Naive thymus-derived CD8-positive, alpha-beta T cell (primary cell): ENCODE measurements around the gene RET. TPM values are rescaled to one million over a fixed set of nuclear protein-coding genes. Genes with fewer than 3 reads are reported as not detected.

Experiments used
- ATAC-seq, 2 donors: fragments of 150-1000 bp; cut with Tn5 transposase in 1 of 2; sonication (Bioruptor Pico), chemical (Tn5 transposase) in 1 of 2; 1 replicate in 1 of 2; 2 replicates in 1 of 2; pipeline ENCODE4 v1.10.0; 2021; ENCODE audit warnings: mild to moderate bottlenecking in 2 of 2, moderate library complexity in 2 of 2
- POLR2A ChIA-PET: fragments of 350-600 bp; sonication (Branson Sonifier 250); formaldehyde crosslinking; loops from one replicate; lab custom pipeline; 2021; ENCODE audit warnings: antibody characterized with exemption; lab: Charles Lee
- DNase-seq, 10 donors: peaks; one replicate each; pipeline versions ENCODE4 v3.0.0 to v3.0.0-alpha.2; 2020 to 2022
- H3K27ac Mint-ChIP-seq, 10 donors: one replicate each; pipeline ENCODE4 v1.8.0; 2020 to 2022; ENCODE audit warnings: mild to moderate bottlenecking in 10 of 10, mixed read lengths in 10 of 10, moderate library complexity in 4 of 10, inconsistent platforms in 1 of 10
- H3K27me3 Mint-ChIP-seq, 5 donors: one replicate each; pipeline ENCODE4 v1.8.0; 2021 to 2022; ENCODE audit warnings: mixed read lengths in 5 of 5
- H3K36me3 Mint-ChIP-seq, 3 donors: one replicate each; pipeline ENCODE4 v1.8.0; 2020 to 2022; ENCODE audit warnings: mixed read lengths in 3 of 3, mild to moderate bottlenecking in 2 of 3, inconsistent platforms in 1 of 3
- H3K4me1 Mint-ChIP-seq, 4 donors: one replicate each; pipeline ENCODE4 v1.8.0; 2021 to 2022; ENCODE audit warnings: mixed read lengths in 4 of 4
- H3K4me3 Mint-ChIP-seq, 10 donors: one replicate each; pipeline ENCODE4 v1.8.0; 2020 to 2022; ENCODE audit warnings: mild to moderate bottlenecking in 10 of 10, mixed read lengths in 10 of 10, moderate library complexity in 6 of 10, inconsistent platforms in 1 of 10
- H3K9me3 Mint-ChIP-seq, 9 donors: one replicate each; pipeline ENCODE4 v1.8.0; 2020 to 2022; ENCODE audit warnings: mixed read lengths in 9 of 9, mild to moderate bottlenecking in 3 of 9, inconsistent platforms in 1 of 9, moderate library complexity in 1 of 9
- polyA plus RNA-seq, 3 donors: library from polyadenylated mRNA; unstranded; fragments of 300-500 nt; fragmentation: Illumina TruSeq; gene quantifications; one replicate each; pipeline ENCODE4 v1.2.3, GENCODE V29; 2021
- total RNA-seq, 8 experiments: library from RNA in 2 of 8; stranded (reverse) in 2 of 8; gene quantifications; one replicate each; pipeline ENCODE4 v1.2.3 and lab custom pipeline; 2021 to 2026

RET gene
- total and polyA plus RNA-seq, 5 experiments from 2014 or later: not detected

GRCh38 chr10:43046288-43046991 is 30.4 kb upstream of the RET start:
- H3K4me1 Mint-ChIP-seq: no peaks in the 10 kb centered on the region
- H3K27me3 Mint-ChIP-seq: peaks cover 0 to 14% (median 0%) of the 10 kb centered on the region in 5 donors
- POLR2A ChIA-PET: no interaction called here
- H3K27ac Mint-ChIP-seq: no peak overlapping the region
- no peak overlapping the region for H3K4me3 Mint-ChIP-seq
- ATAC-seq (no peak), DNase-seq (peak in 1 of 10 donors; percentile 34)
- H3K36me3 Mint-ChIP-seq: no peaks in the 10 kb centered on the region
- H3K9me3 Mint-ChIP-seq: peaks cover 0 to 2% (median 0%) of the 10 kb centered on the region in 9 donors

- Mint-ChIP-seq H3K4me3 (no peak overlapping the region), H3K4me1 (no peaks in the 10 kb centered on the region), H3K27me3 (peaks cover 0 to 14% (median 0%) of the 10 kb centered on the region in 5 donors), H3K9me3 (peaks cover 0 to 2% (median 0%) of the 10 kb centered on the region in 9 donors), H3K27ac (no peak overlapping the region), H3K36me3 (no peaks in the 10 kb centered on the region)
- POLR2A ChIA-PET: no interaction called here
- peak in 1 of 10 donors; percentile 44 for DNase-seq
- no peak for ATAC-seq
Measured at GRCh38 chr10:43047288-43047970, 29.4 kb upstream of the RET start.

GRCh38 chr10:43048301-43049051 is 28.4 kb upstream of the RET start:
- Mint-ChIP-seq H3K9me3 (peaks cover 0 to 2% (median 0%) of the 10 kb centered on the region in 9 donors), H3K27me3 (peaks cover 0 to 14% (median 3%) of the 10 kb centered on the region in 5 donors), H3K4me1 (no peaks in the 10 kb centered on the region), H3K36me3 (no peaks in the 10 kb centered on the region), H3K27ac (no peak overlapping the region), H3K4me3 (no peak overlapping the region)
- POLR2A ChIA-PET: no interaction called here
- DNase-seq (peak in 1 of 10 donors; percentile 51), ATAC-seq (no peak)

GRCh38 chr10:43049081-43049551 is 27.8 kb upstream of the RET start:
- no peaks in the 10 kb centered on the region for H3K36me3 Mint-ChIP-seq
- DNase-seq (peak in 1 of 10 donors; percentile 55), ATAC-seq (no peak)
- peaks cover 0 to 2% (median 0%) of the 10 kb centered on the region in 9 donors for H3K9me3 Mint-ChIP-seq
- H3K27ac Mint-ChIP-seq: no peak overlapping the region
- no peaks in the 10 kb centered on the region for H3K4me1 Mint-ChIP-seq
- H3K27me3 Mint-ChIP-seq: peaks cover 0 to 14% (median 2%) of the 10 kb centered on the region in 5 donors
- no peak overlapping the region for H3K4me3 Mint-ChIP-seq
- POLR2A ChIA-PET: no interaction called here

GRCh38 chr10:43050011-43050410 is 26.9 kb upstream of the RET start:
- Mint-ChIP-seq H3K27ac (no peak overlapping the region), H3K4me1 (no peaks in the 10 kb centered on the region), H3K27me3 (peaks cover 0 to 14% (median 0%) of the 10 kb centered on the region in 5 donors), H3K4me3 (no peak overlapping the region), H3K9me3 (no peaks in the 10 kb centered on the region), H3K36me3 (no peaks in the 10 kb centered on the region)
- ATAC-seq (no peak), DNase-seq (no peak)
- POLR2A ChIA-PET: no interaction called here

DNA sequence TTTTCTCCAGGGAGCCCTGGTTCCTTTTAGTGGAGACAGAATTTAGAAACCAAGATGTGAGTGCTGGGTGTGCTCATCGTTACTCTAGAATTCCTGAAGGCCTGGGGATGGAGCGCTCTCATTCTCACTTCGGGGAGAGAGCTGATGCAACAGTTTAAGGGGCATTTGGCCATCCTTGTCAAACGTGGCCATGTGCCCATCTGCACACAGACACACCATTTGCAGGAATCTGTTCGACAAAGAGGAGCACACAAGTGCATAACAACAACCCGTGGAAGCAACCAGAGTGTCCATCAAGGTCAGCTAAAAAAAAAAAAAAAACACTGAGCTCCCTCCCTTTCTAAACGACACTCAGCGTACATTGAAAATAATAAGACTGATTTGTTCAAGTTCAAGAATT is 23.0 kb upstream of the RET start:
- DNase-seq: no peak
- Mint-ChIP-seq H3K4me3 (peak overlapping the region in 1 of 10 donors; percentile 3), H3K9me3 (no peaks in the 10 kb centered on the region), H3K27ac (peak overlapping the region in 1 of 10 donors; percentile 54), H3K27me3 (peaks cover 5 to 28% (median 11%) of the 10 kb centered on the region in 5 donors), H3K4me1 (no peaks in the 10 kb centered on the region), H3K36me3 (no peaks in the 10 kb centered on the region)
- POLR2A ChIA-PET: interaction anchor here (0.6 kb wide), 1 partner anchor 66 kb away, joined by 3 read pairs; no protein-coding TSS in a partner anchor
- no peak for ATAC-seq

GRCh38 chr10:43054593-43054992 is 22.3 kb upstream of the RET start:
- DNase-seq: peak in 1 of 10 donors; percentile 21
- peaks cover 5 to 34% (median 11%) of the 10 kb centered on the region in 5 donors for H3K27me3 Mint-ChIP-seq
- ATAC-seq: no peak
- H3K36me3 Mint-ChIP-seq: no peaks in the 10 kb centered on the region
- H3K4me1 Mint-ChIP-seq: no peaks in the 10 kb centered on the region
- no peaks in the 10 kb centered on the region for H3K9me3 Mint-ChIP-seq
- H3K27ac Mint-ChIP-seq: no peak overlapping the region
- POLR2A ChIA-PET: interaction anchor here (0.6 kb wide), 1 partner anchor 66 kb away, joined by 3 read pairs; no protein-coding TSS in a partner anchor
- H3K4me3 Mint-ChIP-seq: no peak overlapping the region

GRCh38 chr10:43055217-43055616 is 21.7 kb upstream of the RET start:
- no peak overlapping the region for H3K27ac Mint-ChIP-seq
- H3K9me3 Mint-ChIP-seq: no peaks in the 10 kb centered on the region
- POLR2A ChIA-PET: no interaction called here
- H3K27me3 Mint-ChIP-seq: peaks cover 5 to 34% (median 11%) of the 10 kb centered on the region in 5 donors
- no peak for ATAC-seq
- peak in 1 of 10 donors; percentile 15 for DNase-seq
- H3K4me3 Mint-ChIP-seq: no peak overlapping the region
- no peaks in the 10 kb centered on the region for H3K36me3 Mint-ChIP-seq
- no peaks in the 10 kb centered on the region for H3K4me1 Mint-ChIP-seq

GRCh38 chr10:43055991-43056567 is 20.8 kb upstream of the RET start:
- no peaks in the 10 kb centered on the region for H3K9me3 Mint-ChIP-seq
- ATAC-seq (no peak), DNase-seq (peak in 1 of 10 donors; percentile 21)
- peaks cover 5 to 34% (median 11%) of the 10 kb centered on the region in 5 donors for H3K27me3 Mint-ChIP-seq
- POLR2A ChIA-PET: no interaction called here
- no peak overlapping the region for H3K4me3 Mint-ChIP-seq
- no peaks in the 10 kb centered on the region for H3K4me1 Mint-ChIP-seq
- H3K36me3 Mint-ChIP-seq: no peaks in the 10 kb centered on the region
- no peak overlapping the region for H3K27ac Mint-ChIP-seq

DNA sequence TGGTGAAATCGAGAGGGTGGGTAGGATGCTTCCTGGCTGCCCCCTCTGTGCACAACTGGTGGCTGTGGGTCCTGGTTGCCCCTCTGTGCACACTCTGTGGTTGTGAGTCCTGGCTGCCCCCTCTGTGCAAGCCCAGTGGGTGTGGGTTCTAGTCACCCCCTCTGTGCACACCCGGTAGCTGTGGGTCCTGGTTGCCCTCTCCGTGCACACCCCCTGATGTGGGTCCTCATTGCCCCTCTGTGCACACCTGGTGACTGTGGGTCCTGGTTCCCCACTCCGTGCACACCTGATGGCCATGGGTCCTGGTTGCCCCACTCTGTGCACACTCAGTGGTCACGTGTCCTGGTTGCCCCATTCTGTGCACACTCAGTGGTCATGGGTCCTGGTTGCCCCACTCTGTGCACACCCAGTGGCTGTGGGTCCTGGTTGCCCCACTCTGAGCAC is 20.3 kb upstream of the RET start:
- Mint-ChIP-seq H3K36me3 (no peaks in the 10 kb centered on the region), H3K4me1 (no peaks in the 10 kb centered on the region), H3K27ac (no peak overlapping the region), H3K9me3 (no peaks in the 10 kb centered on the region), H3K27me3 (peaks cover 5 to 34% (median 11%) of the 10 kb centered on the region in 5 donors), H3K4me3 (no peak overlapping the region)
- DNase-seq: peak in 1 of 10 donors; percentile 26
- no peak for ATAC-seq
- POLR2A ChIA-PET: no interaction called here

GRCh38 chr10:43057231-43057711 is 19.6 kb upstream of the RET start:
- no peak overlapping the region for H3K4me3 Mint-ChIP-seq
- H3K27me3 Mint-ChIP-seq: peaks cover 5 to 34% (median 11%) of the 10 kb centered on the region in 5 donors

GRCh38 chr10:43057831-43058340 is 19.0 kb upstream of the RET start:
- no peaks in the 10 kb centered on the region for H3K4me1 Mint-ChIP-seq
- H3K9me3 Mint-ChIP-seq: no peaks in the 10 kb centered on the region
- ATAC-seq (no peak), DNase-seq (peak in 1 of 10 donors; percentile 36)
- H3K4me3 Mint-ChIP-seq: no peak overlapping the region
- H3K27ac Mint-ChIP-seq: peak overlapping the region in 2 of 10 donors; percentile 12 to 26
- peaks cover 5 to 34% (median 11%) of the 10 kb centered on the region in 5 donors for H3K27me3 Mint-ChIP-seq
- POLR2A ChIA-PET: no interaction called here
- no peaks in the 10 kb centered on the region for H3K36me3 Mint-ChIP-seq

More at GRCh38 chr10:43057231-43057711, 19.6 kb upstream of the RET start:
- Mint-ChIP-seq H3K4me1 (no peaks in the 10 kb centered on the region), H3K27ac (peak overlapping the region in 2 of 10 donors; percentile 12 to 26), H3K36me3 (no peaks in the 10 kb centered on the region), H3K9me3 (no peaks in the 10 kb centered on the region)
- ATAC-seq (no peak), DNase-seq (peak in 1 of 10 donors; percentile 27)
- POLR2A ChIA-PET: no interaction called here
